Measurements from ENCODE around the gene TIMM22. TPM values are rescaled to one million over a fixed set of nuclear protein-coding genes. Genes with fewer than 3 reads are reported as not detected.

The TIMM22 gene
- total RNA-seq, 1 donor from 2014 or later: 10.3 TPM

- DNase-seq (ENCODE audit: low spot score): peak; percentile 75
- no peak overlapping the region for H3K27ac Mint-ChIP-seq (ENCODE audit: unreplicated experiment)
- no peaks in the 10 kb centered on the region for H3K9me3 Mint-ChIP-seq (ENCODE audit: low read depth)
- peaks cover 17% of the 10 kb centered on the region for H3K36me3 Mint-ChIP-seq (ENCODE audit: low read depth)
- no peak overlapping the region for H3K4me3 Mint-ChIP-seq (ENCODE audit: unreplicated experiment)
- TF ChIP-seq, protein P1, sequence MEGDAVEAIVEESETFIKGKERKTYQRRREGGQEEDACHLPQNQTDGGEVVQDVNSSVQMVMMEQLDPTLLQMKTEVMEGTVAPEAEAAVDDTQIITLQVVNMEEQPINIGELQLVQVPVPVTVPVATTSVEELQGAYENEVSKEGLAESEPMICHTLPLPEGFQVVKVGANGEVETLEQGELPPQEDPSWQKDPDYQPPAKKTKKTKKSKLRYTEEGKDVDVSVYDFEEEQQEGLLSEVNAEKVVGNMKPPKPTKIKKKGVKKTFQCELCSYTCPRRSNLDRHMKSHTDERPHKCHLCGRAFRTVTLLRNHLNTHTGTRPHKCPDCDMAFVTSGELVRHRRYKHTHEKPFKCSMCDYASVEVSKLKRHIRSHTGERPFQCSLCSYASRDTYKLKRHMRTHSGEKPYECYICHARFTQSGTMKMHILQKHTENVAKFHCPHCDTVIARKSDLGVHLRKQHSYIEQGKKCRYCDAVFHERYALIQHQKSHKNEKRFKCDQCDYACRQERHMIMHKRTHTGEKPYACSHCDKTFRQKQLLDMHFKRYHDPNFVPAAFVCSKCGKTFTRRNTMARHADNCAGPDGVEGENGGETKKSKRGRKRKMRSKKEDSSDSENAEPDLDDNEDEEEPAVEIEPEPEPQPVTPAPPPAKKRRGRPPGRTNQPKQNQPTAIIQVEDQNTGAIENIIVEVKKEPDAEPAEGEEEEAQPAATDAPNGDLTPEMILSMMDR (IDR thresholded peaks at IDR 0.05): no peak
- H3K4me1 Mint-ChIP-seq (ENCODE audit: low read depth): peaks cover 23% of the 10 kb centered on the region
- no peaks in the 10 kb centered on the region for H3K27me3 Mint-ChIP-seq (ENCODE audit: low read depth)
These were observed 54.3 kb downstream of the TIMM22 start for GRCh38 chr17:1050996-1051925.

Small RNAs within 50 kb of the gene (microRNA-seq; reads per million reads assigned to microRNA genes)
- 2.2 reads per million for gene MIR3183 (ENCODE audit: borderline number of aligned reads)

Other genes starting within 250 kb of the TIMM22 start
- gene GEMIN4, start 244.9 kb upstream of the TIMM22 start, total RNA-seq: 11.8 to 15.9 TPM (median 12.6 TPM) in 3 replicates
- gene GLOD4, start 214.8 kb upstream of the TIMM22 start, total RNA-seq: 53.4 to 54.5 TPM (median 54.0 TPM) in 3 replicates
- gene MRM3, start 214.8 kb upstream of the TIMM22 start, total RNA-seq: 7.2 to 8.5 TPM (median 7.3 TPM) in 3 replicates
- gene NXN, start 17.4 kb upstream of the TIMM22 start, total RNA-seq: 85.2 to 93.6 TPM (median 86.4 TPM) in 3 replicates
- gene ABR, start 182.9 kb downstream of the TIMM22 start, total RNA-seq: 114 to 129 TPM (median 119 TPM) in 3 replicates

All from chondrocyte (in vitro differentiated cells).